ENCODE measurements around the gene SDK2.

SDK2 gene

GRCh38 chr17:73586921-73587602 lies 57.2 kb downstream of the SDK2 start:
- DNase-seq (ENCODE audit: low read depth), result no peak

- no peak for DNase-seq (ENCODE audit: low read depth)
Measured at GRCh38 chr17:73586275-73586832, 57.9 kb downstream of the SDK2 start.

GRCh38 chr17:73585583-73585982 lies 58.7 kb downstream of the SDK2 start:
- DNase-seq (ENCODE audit: low read depth), result no peak

DNA sequence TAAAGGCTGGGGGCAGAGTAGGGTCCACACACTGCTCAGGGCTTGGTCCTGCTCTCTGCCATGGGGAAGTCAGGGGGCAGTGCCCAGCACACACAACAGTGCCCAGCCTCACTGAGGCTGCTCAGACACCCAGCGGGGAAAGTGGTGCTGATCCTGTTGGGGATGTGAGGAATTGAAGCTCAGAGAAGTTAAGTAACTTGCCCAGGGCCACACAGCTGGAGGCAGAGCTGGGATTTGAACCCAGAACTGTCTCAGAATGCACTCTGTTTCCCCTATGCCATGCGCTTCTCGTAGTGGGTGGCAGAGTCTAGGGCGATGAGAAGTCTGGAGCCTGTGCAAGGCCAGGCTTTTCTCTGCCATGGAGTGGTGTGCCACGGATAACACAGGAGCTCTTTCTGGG lies 59.3 kb downstream of the SDK2 start:
- DNase-seq (ENCODE audit: low read depth), result no peak

- DNase-seq (ENCODE audit: low read depth), result no peak
Measured at GRCh38 chr17:73584049-73584448, 60.2 kb downstream of the SDK2 start.

DNA sequence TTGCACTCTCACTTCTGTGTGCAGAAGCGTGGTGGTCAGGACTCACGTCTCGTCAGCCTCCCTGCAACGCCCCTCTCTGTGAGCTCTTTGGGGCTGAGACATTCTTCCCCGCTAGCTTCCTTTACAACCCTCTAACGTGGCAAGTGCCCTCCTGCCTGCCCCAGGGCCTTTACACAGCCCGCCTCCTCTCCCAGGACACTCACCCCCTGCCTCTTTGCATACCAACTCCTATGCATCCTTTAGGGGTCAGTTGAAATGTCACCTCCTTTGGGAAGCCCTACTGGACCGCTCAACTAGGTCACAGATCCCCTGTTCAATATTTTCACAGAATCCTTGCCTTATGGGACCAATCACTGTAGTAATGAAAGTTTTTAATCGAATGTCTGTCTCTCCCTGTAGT lies 61.4 kb downstream of the SDK2 start:
- no peak for DNase-seq (ENCODE audit: low read depth)

- no peak for DNase-seq (ENCODE audit: low read depth)
Measured at GRCh38 chr17:73582359-73582758, 61.9 kb downstream of the SDK2 start.

GRCh38 chr17:73581379-73581778 lies 62.9 kb downstream of the SDK2 start:
- DNase-seq (ENCODE audit: low read depth), result no peak

DNA sequence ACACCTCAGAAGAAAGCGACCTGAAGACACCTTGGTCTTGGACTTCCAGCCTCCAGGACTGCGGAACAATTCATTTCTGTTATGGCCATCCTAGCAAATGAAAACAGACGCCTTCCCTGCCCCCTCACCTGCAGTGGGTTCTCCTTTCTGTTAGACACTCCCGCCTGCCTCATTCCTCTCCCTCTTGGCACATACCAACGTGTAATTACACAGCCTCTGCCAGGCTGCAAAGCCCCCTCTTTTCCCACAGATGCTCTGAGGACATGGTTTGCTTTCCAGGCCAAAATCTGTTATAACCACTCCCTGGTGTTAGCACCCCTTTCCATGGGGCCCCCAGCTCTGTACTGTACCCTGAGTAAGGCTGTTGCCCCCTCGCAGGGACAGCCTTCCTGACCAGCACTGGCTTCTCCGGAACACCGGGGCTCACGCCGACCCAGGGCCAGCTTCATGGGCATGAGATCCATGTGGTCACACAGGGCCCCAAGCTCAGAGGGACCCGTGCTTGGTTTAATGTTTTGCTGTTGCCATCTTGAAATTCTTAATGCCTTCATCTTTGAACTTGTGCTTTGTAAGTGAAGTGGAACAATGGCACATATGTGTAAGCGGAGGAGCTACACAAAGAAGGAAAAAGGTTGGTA lies 64.1 kb downstream of the SDK2 start:
- DNase-seq (ENCODE audit: low read depth), result no peak

- DNase-seq (ENCODE audit: low read depth), result no peak
Measured at GRCh38 chr17:73576556-73577098, 67.6 kb downstream of the SDK2 start.

- no peak for DNase-seq (ENCODE audit: low read depth)
Measured at GRCh38 chr17:73575470-73576221, 68.6 kb downstream of the SDK2 start.

DNA sequence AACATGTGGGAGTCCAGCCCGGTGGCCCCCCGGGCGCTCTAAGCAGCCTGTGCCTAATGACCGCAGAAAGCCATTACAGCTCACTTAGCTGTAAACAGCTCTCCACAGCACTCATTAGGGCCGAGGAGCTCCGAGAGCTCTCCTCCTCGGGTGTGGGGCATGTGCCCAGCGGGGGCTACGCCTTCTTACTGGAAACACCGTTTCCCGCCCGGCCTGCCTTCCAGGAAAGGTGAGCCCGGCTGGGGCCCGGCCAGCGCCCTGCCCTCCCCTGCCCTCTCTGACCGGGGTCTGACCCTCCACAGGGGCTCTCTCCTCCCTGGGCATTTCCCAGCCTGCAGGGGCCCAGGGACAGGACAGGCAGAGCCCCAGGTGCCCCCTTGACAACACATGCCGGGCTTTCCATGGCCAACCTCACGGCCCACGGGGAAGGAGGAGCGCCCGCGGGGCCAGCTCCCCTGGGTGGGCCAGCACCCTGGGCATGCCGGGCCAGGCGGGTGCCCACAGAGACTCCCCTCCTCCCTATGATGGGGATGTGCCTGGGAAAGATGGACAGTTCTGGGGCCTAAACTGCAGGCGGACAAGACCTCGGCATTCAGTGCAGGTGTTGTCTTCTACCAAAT lies 72.6 kb downstream of the SDK2 start:
- no peak for DNase-seq (ENCODE audit: low read depth)

- DNase-seq (ENCODE audit: low read depth), result no peak
Measured at GRCh38 chr17:73569762-73570319, 74.4 kb downstream of the SDK2 start.

- DNase-seq (ENCODE audit: low read depth), result no peak
Measured at GRCh38 chr17:73568934-73569333, 75.3 kb downstream of the SDK2 start.

DNA sequence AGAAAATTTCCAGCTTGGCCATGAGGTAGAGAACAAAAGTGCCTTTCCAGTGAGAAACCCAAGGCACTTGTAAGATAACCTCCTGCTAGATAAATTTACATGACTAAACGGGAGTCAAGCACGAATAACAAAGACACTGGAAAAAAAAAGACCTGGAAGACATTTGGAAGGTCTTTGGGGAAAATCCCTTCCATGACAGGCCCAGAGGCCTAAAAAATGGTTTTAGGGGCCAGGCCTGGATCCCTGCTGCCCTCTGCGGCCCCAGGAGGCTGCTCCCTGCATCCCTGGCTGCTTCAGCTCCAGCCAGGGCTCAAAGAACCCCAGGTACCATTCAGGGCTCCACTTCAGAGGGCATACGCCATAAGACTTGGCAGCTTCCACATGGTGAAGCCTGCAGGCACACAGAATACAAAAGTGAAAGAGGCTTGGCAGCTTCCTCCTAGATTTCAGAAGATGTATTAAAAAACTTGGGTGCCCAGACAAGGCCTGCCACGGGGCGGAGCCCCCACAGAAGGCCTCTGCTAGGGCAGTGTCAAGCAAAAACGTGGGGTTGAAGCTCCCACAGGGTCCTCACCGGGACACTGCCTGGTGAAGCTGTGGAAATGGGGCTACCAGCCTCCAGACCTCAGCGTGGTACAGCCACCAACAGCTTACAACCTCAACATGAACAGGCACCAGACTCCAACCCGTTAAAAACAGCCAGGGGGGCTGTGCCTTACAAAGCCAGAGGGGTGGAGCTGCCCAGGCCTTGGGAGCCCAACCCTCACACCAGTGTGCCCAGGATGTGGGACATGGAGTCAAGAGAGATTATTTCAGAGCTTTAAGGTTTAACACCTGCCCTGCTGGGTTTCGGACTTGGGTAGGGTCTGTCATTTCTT lies 77.1 kb downstream of the SDK2 start:
- no peak for DNase-seq (ENCODE audit: low read depth)

- DNase-seq (ENCODE audit: low read depth), result no peak
Measured at GRCh38 chr17:73564843-73565242, 79.4 kb downstream of the SDK2 start.

DNA sequence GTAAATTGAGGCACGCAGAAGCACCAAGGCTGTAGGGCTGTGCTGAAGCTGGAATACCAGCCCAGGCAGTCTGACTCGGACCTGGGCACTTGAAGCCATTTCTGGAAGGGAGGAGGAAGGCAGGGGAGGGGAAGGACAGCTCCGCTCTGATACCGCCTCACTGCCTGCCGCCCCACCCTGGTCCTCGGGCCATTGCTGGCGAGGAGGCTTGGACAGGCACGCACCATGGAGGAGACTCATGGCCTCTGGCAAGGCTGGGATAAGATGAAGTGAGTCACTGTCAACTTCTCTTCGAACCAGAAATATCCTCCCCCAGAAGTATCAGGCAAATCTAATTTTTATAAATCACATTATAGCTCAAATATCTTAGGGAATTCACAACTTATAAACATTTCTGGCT lies 81.3 kb downstream of the SDK2 start:
- DNase-seq (ENCODE audit: low read depth), result no peak

GRCh38 chr17:73561111-73561510 lies 83.1 kb downstream of the SDK2 start:
- DNase-seq (ENCODE audit: low read depth), result no peak

- no peak for DNase-seq (ENCODE audit: low read depth)
Measured at GRCh38 chr17:73560661-73561060, 83.6 kb downstream of the SDK2 start.

- DNase-seq (ENCODE audit: low read depth), result no peak
Measured at GRCh38 chr17:73559532-73559931, 84.7 kb downstream of the SDK2 start.
